ENCODE results near the gene DEFB124. TPM values are rescaled to one million over a fixed set of nuclear protein-coding genes. Genes with fewer than 3 reads are reported as not detected.
A peak's percentile ranks its signal among the peaks of the same experiment; 100 is the strongest.
"Not testable (repeated sequence)": the region's sequence is repeated elsewhere in the genome, so short reads cannot be mapped to it uniquely, and the experiment has no call there.

DEFB124 gene
- total RNA-seq, 1 experiment from 2014 or later, result not detected

- H3K27ac ChIP-seq (ENCODE audit: low read length), result no peak overlapping the region
- peaks cover 36% of the 10 kb centered on the region for H3K27me3 ChIP-seq (ENCODE audit: low read length)
- H3K9me2 ChIP-seq (replicated peaks; ENCODE audit: low read length), result no peaks in the 10 kb centered on the region
- H3F3A ChIP-seq (ENCODE audit: low read length, unreplicated experiment), result no peaks in the 10 kb centered on the region
- BruUV-seq (replicated peaks), result no TSS peak
- no peak overlapping the region for H3K9ac ChIP-seq (ENCODE audit: low read length)
- H3K9me3 ChIP-seq (ENCODE audit: low read length), result no peaks in the 10 kb centered on the region
- no peak overlapping the region for H3K4me2 ChIP-seq (ENCODE audit: low read length)
- ATAC-seq (no peak), DNase-seq (no peak)
- intact Hi-C loops (cut with micrococcal nuclease), result no loop called here
- CTCF ChIA-PET, result no interaction called here
- H3K36me3 ChIP-seq (ENCODE audit: low read depth, low read length), result no peaks in the 10 kb centered on the region
- POLR2A ChIA-PET (ENCODE audit: unreplicated experiment), result no interaction called here
- H3K79me2 ChIP-seq (ENCODE audit: low read length), result no peaks in the 10 kb centered on the region
- no peak overlapping the region for H2AFZ ChIP-seq (ENCODE audit: low read length)
- H3K4me1 ChIP-seq (ENCODE audit: insufficient read depth, low read length), result no peaks in the 10 kb centered on the region
- H3K4me3 ChIP-seq (ENCODE audit: low read length), result no peak overlapping the region
- TF ChIP-seq, protein P1, sequence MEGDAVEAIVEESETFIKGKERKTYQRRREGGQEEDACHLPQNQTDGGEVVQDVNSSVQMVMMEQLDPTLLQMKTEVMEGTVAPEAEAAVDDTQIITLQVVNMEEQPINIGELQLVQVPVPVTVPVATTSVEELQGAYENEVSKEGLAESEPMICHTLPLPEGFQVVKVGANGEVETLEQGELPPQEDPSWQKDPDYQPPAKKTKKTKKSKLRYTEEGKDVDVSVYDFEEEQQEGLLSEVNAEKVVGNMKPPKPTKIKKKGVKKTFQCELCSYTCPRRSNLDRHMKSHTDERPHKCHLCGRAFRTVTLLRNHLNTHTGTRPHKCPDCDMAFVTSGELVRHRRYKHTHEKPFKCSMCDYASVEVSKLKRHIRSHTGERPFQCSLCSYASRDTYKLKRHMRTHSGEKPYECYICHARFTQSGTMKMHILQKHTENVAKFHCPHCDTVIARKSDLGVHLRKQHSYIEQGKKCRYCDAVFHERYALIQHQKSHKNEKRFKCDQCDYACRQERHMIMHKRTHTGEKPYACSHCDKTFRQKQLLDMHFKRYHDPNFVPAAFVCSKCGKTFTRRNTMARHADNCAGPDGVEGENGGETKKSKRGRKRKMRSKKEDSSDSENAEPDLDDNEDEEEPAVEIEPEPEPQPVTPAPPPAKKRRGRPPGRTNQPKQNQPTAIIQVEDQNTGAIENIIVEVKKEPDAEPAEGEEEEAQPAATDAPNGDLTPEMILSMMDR (conservative IDR thresholded peaks at IDR 0.05; ENCODE audit: low read depth, low read length), result no peak
- TF ChIP-seq EZH2 (IDR thresholded peaks at IDR 0.05; ENCODE audit: low read length, unreplicated experiment), result no peak
- TF ChIP-seq EZH2phosphoT487 (IDR thresholded peaks at IDR 0.05; ENCODE audit: borderline replicate concordance, low read length), result no peak
- H4K20me1 ChIP-seq (ENCODE audit: low read length), result no peaks in the 10 kb centered on the region
Observed at GRCh38 chr20:31446084-31446819, 28.7 kb downstream of the DEFB124 start.

GRCh38 chr20:31440012-31440659 lies 34.8 kb downstream of the DEFB124 start, which contains the start of gene DEFB123:
TSS of gene DEFB123 (plus strand) at chr20:31440632. CDS start at chr20:31440699, 67 bp downstream.
- Histone ChIP-seq H3K9me3 (ENCODE audit: low read length) (no peaks in the 10 kb centered on the region), H3K4me3 (ENCODE audit: low read length) (no peak within 1 kb of the TSS), H3F3A (ENCODE audit: low read length, unreplicated experiment) (no peaks in the 10 kb centered on the region), H2AFZ (ENCODE audit: low read length) (no peak within 1 kb of the TSS), H3K9me2 (replicated peaks; ENCODE audit: low read length) (no peaks in the 10 kb centered on the region), H3K36me3 (ENCODE audit: low read depth, low read length) (no peaks in the 10 kb centered on the region), H3K9ac (ENCODE audit: low read length) (no peak within 1 kb of the TSS), H4K20me1 (ENCODE audit: low read length) (no peaks in the 10 kb centered on the region), H3K27ac (ENCODE audit: low read length) (no peak within 1 kb of the TSS), H3K4me2 (ENCODE audit: low read length) (no peak within 1 kb of the TSS), H3K4me1 (ENCODE audit: insufficient read depth, low read length) (no peaks in the 10 kb centered on the region), H3K79me2 (ENCODE audit: low read length) (no peaks in the 10 kb centered on the region), H3K27me3 (ENCODE audit: low read length) (peaks cover 56% of the 10 kb centered on the region)
- no peak for TF ChIP-seq EZH2phosphoT487 (IDR thresholded peaks at IDR 0.05; ENCODE audit: borderline replicate concordance, low read length)
- TF ChIP-seq, protein P1 (conservative IDR thresholded peaks at IDR 0.05; ENCODE audit: low read depth, low read length), result peak; percentile 54
- DNase-seq, result no peak
- CTCF ChIA-PET, result interaction anchor here (0.7 kb wide), 1 partner anchor 26 kb away, joined by 3 read pairs; no protein-coding TSS in a partner anchor
- intact Hi-C loops (cut with micrococcal nuclease), result no loop called here
- POLR2A ChIA-PET (ENCODE audit: unreplicated experiment), result no interaction called here
- ATAC-seq, result no peak
- no TSS peak for BruUV-seq (replicated peaks)

DNA sequence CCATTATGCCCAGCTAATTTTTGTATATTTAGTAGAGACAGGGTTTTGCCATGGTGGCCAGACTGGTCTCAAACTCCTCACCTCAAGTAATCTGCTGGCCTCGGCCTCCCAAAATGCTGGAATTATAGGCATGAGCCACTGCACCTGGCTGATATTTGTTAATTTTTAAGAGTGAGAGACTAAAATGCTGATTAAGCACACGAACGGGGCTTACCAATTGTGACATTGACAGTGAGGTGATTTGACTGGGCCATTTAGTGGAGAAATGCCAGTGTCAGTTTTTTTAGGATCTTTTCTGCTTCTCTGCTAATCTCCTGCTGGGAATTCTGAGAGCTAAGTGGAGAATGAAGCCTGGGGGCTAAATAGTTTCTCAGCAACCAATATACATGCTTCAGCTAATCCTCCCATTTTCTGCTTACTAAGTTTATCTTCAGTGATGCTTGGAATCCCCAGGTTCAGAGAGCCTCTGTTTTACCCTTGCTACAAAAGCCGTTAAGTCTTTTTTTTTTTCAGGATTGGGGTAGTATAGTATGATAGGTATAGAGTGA lies 44.3 kb downstream of the DEFB124 start:
- Histone ChIP-seq H3K27ac (ENCODE audit: low read length) (no peak overlapping the region), H3F3A (ENCODE audit: low read length, unreplicated experiment) (no peaks in the 10 kb centered on the region), H3K9ac (ENCODE audit: low read length) (no peak overlapping the region), H2AFZ (ENCODE audit: low read length) (no peak overlapping the region), H4K20me1 (ENCODE audit: low read length) (no peaks in the 10 kb centered on the region), H3K79me2 (ENCODE audit: low read length) (no peaks in the 10 kb centered on the region), H3K27me3 (ENCODE audit: low read length) (peaks cover 29% of the 10 kb centered on the region), H3K9me3 (ENCODE audit: low read length) (no peaks in the 10 kb centered on the region), H3K4me1 (ENCODE audit: insufficient read depth, low read length) (no peaks in the 10 kb centered on the region), H3K36me3 (ENCODE audit: low read depth, low read length) (no peaks in the 10 kb centered on the region), H3K4me2 (ENCODE audit: low read length) (no peak overlapping the region), H3K4me3 (ENCODE audit: low read length) (no peak overlapping the region), H3K9me2 (replicated peaks; ENCODE audit: low read length) (no peaks in the 10 kb centered on the region)
- ChIA-PET POLR2A (ENCODE audit: unreplicated experiment) (no interaction called here), CTCF (no interaction called here)
- DNase-seq (no peak), ATAC-seq (no peak)
- intact Hi-C loops (cut with micrococcal nuclease), result no loop called here
- BruUV-seq (replicated peaks), result no TSS peak
- TF ChIP-seq, protein P1 (conservative IDR thresholded peaks at IDR 0.05; ENCODE audit: low read depth, low read length), result no peak
- no peak for TF ChIP-seq EZH2 (IDR thresholded peaks at IDR 0.05; ENCODE audit: low read length, unreplicated experiment)
- TF ChIP-seq EZH2phosphoT487 (IDR thresholded peaks at IDR 0.05; ENCODE audit: borderline replicate concordance, low read length), result no peak

GRCh38 chr20:31427576-31427975 lies 47.4 kb downstream of the DEFB124 start:
- H4K20me1 ChIP-seq (ENCODE audit: low read length); H3K9me2 ChIP-seq (replicated peaks; ENCODE audit: low read length); DNase-seq; H3K9ac ChIP-seq (ENCODE audit: low read length); H3K4me2 ChIP-seq (ENCODE audit: low read length); H3K4me3 ChIP-seq (ENCODE audit: low read length); CTCF ChIA-PET; H3K27ac ChIP-seq (ENCODE audit: low read length); H3K4me1 ChIP-seq (ENCODE audit: insufficient read depth, low read length); H3F3A ChIP-seq (ENCODE audit: low read length, unreplicated experiment); H3K36me3 ChIP-seq (ENCODE audit: low read depth, low read length); intact Hi-C loops (cut with micrococcal nuclease); H3K9me3 ChIP-seq (ENCODE audit: low read length); ATAC-seq; BruUV-seq (replicated peaks); H2AFZ ChIP-seq (ENCODE audit: low read length); H3K79me2 ChIP-seq (ENCODE audit: low read length); POLR2A ChIA-PET (ENCODE audit: unreplicated experiment): not testable (repeated sequence)
- peaks cover 17% of the 10 kb centered on the region; the same call in 1 of the 2 replicates for H3K27me3 ChIP-seq (ENCODE audit: low read length)

Data from PC-3 (cell line).